ENCODE results near the gene SHB.

SHB gene

GRCh38 chr9:38009035-38009501, 60.0 kb downstream of the SHB start:
- H3K9me2 ChIP-seq (ENCODE audit: low read depth, low read length): no peaks in the 10 kb centered on the region
- H4K20me1 ChIP-seq (ENCODE audit: insufficient read depth, low read length): no peaks in the 10 kb centered on the region
- no peaks in the 10 kb centered on the region for H3F3A ChIP-seq (ENCODE audit: insufficient read depth, low read length)
- no peaks in the 10 kb centered on the region for H3K79me2 ChIP-seq (ENCODE audit: insufficient read depth, low read length)
- no peak overlapping the region for H3K27ac ChIP-seq (ENCODE audit: low read depth, low read length, poor library complexity, severe bottlenecking)
- no peak overlapping the region for H3K4me2 ChIP-seq (ENCODE audit: low read length)
- TF ChIP-seq, protein P1, sequence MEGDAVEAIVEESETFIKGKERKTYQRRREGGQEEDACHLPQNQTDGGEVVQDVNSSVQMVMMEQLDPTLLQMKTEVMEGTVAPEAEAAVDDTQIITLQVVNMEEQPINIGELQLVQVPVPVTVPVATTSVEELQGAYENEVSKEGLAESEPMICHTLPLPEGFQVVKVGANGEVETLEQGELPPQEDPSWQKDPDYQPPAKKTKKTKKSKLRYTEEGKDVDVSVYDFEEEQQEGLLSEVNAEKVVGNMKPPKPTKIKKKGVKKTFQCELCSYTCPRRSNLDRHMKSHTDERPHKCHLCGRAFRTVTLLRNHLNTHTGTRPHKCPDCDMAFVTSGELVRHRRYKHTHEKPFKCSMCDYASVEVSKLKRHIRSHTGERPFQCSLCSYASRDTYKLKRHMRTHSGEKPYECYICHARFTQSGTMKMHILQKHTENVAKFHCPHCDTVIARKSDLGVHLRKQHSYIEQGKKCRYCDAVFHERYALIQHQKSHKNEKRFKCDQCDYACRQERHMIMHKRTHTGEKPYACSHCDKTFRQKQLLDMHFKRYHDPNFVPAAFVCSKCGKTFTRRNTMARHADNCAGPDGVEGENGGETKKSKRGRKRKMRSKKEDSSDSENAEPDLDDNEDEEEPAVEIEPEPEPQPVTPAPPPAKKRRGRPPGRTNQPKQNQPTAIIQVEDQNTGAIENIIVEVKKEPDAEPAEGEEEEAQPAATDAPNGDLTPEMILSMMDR (IDR thresholded peaks at IDR 0.05; ENCODE audit: low read length): no peak
- TF ChIP-seq EZH2 (IDR thresholded peaks at IDR 0.05; ENCODE audit: borderline replicate concordance, low read length): no peak
- H3K4me1 ChIP-seq (ENCODE audit: insufficient read depth, low read length, severe bottlenecking): peaks cover 7% of the 10 kb centered on the region
- no peaks in the 10 kb centered on the region for H3K27me3 ChIP-seq (ENCODE audit: insufficient read depth, low read length)
- no peak overlapping the region for H3K9ac ChIP-seq (ENCODE audit: low read length)
- no peak overlapping the region for H3K4me3 ChIP-seq (ENCODE audit: low read depth, low read length, poor library complexity, severe bottlenecking)
- no peaks in the 10 kb centered on the region for H3K9me3 ChIP-seq (ENCODE audit: low read length)
- H3K36me3 ChIP-seq (ENCODE audit: insufficient read depth, low read length): no peaks in the 10 kb centered on the region
- H2AFZ ChIP-seq (ENCODE audit: low read length): no peak overlapping the region

GRCh38 chr9:38008168-38009034, 60.6 kb downstream of the SHB start:
- Histone ChIP-seq H3K9me3 (ENCODE audit: low read length) (no peaks in the 10 kb centered on the region), H3F3A (ENCODE audit: insufficient read depth, low read length) (no peaks in the 10 kb centered on the region), H3K9me2 (ENCODE audit: low read depth, low read length) (no peaks in the 10 kb centered on the region), H2AFZ (ENCODE audit: low read length) (no peak overlapping the region), H3K4me3 (ENCODE audit: low read depth, low read length, poor library complexity, severe bottlenecking) (no peak overlapping the region), H3K4me2 (ENCODE audit: low read length) (no peak overlapping the region), H3K9ac (ENCODE audit: low read length) (no peak overlapping the region), H3K36me3 (ENCODE audit: insufficient read depth, low read length) (no peaks in the 10 kb centered on the region), H3K4me1 (ENCODE audit: insufficient read depth, low read length, severe bottlenecking) (peaks cover 7% of the 10 kb centered on the region), H3K79me2 (ENCODE audit: insufficient read depth, low read length) (no peaks in the 10 kb centered on the region), H3K27ac (ENCODE audit: low read depth, low read length, poor library complexity, severe bottlenecking) (no peak overlapping the region), H4K20me1 (ENCODE audit: insufficient read depth, low read length) (no peaks in the 10 kb centered on the region), H3K27me3 (ENCODE audit: insufficient read depth, low read length) (no peaks in the 10 kb centered on the region)
- TF ChIP-seq, protein P1 (IDR thresholded peaks at IDR 0.05; ENCODE audit: low read length): no peak
- no peak for TF ChIP-seq EZH2 (IDR thresholded peaks at IDR 0.05; ENCODE audit: borderline replicate concordance, low read length)

GRCh38 chr9:38007016-38007415, 62.0 kb downstream of the SHB start:
- H3K36me3 ChIP-seq (ENCODE audit: insufficient read depth, low read length): no peaks in the 10 kb centered on the region
- no peak overlapping the region for H2AFZ ChIP-seq (ENCODE audit: low read length)
- no peak overlapping the region for H3K27ac ChIP-seq (ENCODE audit: low read depth, low read length, poor library complexity, severe bottlenecking)
- no peaks in the 10 kb centered on the region for H3F3A ChIP-seq (ENCODE audit: insufficient read depth, low read length)
- H3K4me3 ChIP-seq (ENCODE audit: low read depth, low read length, poor library complexity, severe bottlenecking): no peak overlapping the region
- H3K9ac ChIP-seq (ENCODE audit: low read length): no peak overlapping the region
- H3K27me3 ChIP-seq (ENCODE audit: insufficient read depth, low read length): no peaks in the 10 kb centered on the region
- H3K4me2 ChIP-seq (ENCODE audit: low read length): no peak overlapping the region
- no peak for TF ChIP-seq EZH2 (IDR thresholded peaks at IDR 0.05; ENCODE audit: borderline replicate concordance, low read length)
- TF ChIP-seq, protein P1 (IDR thresholded peaks at IDR 0.05; ENCODE audit: low read length): no peak
- peaks cover 7% of the 10 kb centered on the region for H3K4me1 ChIP-seq (ENCODE audit: insufficient read depth, low read length, severe bottlenecking)
- H3K9me3 ChIP-seq (ENCODE audit: low read length): no peaks in the 10 kb centered on the region
- no peaks in the 10 kb centered on the region for H4K20me1 ChIP-seq (ENCODE audit: insufficient read depth, low read length)
- no peaks in the 10 kb centered on the region for H3K9me2 ChIP-seq (ENCODE audit: low read depth, low read length)
- no peaks in the 10 kb centered on the region for H3K79me2 ChIP-seq (ENCODE audit: insufficient read depth, low read length)

Measured in OCI-LY1 (cell line).